ENCODE measurements around the gene SCAMP1. TPM values are rescaled to one million over a fixed set of nuclear protein-coding genes. Genes with fewer than 3 reads are reported as not detected.

SCAMP1 gene
- total RNA-seq, 1 donor from 2014 or later: 42.8 TPM

DNA sequence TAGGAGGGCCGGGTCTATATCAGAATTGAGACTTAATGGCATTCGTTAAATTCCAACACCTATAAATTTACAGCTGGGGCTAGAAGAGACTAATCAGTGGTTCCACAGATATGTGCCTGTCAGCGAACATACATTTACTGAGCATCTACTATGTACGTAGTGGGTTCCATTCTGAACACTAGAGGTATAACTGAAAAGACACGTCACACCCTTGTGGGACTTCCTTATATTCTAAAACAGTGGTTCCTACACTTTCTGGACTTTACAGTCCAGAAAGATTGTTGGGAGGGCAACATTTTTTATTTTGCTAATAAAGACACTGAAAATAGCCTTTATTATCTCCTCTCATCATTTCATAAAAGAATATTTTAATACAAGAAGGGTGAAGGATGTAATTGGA is 140.5 kb downstream of the SCAMP1 start:
- intact Hi-C loops (cut with DNase I): no loop called here
- ATAC-seq: no peak

DNA sequence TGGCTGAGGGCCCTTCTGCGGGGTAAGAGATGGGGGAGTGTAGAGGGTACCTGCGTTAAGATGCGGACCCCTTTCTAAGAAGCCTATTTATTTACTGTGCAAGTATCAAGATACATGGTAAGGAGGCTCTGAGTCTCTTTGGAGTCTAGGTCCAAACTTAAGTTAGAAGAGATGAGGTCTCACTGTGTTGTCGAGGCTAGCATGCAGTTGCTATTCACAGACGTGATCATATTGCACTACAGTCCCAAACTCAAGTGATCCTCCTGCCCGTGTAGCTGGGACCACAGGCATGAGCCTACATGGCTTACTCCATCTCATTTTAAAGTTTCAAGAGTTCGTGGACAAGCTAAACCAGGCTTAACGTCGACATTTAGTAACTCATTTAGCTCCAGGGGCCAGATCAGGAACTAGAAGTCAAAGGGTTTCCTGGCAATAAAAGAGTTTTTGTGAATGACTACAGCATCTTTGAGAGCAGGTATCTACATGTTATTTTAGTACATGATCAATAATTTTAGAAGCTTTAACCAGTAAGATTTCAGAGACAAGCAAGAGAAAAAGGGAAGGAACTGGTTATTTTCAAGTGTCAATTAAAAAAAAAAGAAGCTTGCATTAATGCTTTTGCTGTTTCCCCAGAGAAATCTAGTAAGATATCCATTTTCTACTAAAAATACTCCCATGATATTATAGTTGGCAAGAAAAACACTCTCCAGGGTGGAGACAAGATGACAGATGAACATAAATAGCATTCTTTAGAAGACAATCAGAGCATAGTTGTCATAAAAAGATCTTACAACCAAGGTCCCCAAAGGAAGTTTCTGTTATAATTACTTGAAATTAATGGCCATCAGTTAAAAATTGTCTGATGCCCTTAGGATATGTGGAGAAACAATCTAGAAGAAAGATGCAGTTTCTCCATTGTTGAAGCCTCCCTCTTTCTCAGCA is 141.3 kb downstream of the SCAMP1 start:
- TF ChIP-seq, protein P1, sequence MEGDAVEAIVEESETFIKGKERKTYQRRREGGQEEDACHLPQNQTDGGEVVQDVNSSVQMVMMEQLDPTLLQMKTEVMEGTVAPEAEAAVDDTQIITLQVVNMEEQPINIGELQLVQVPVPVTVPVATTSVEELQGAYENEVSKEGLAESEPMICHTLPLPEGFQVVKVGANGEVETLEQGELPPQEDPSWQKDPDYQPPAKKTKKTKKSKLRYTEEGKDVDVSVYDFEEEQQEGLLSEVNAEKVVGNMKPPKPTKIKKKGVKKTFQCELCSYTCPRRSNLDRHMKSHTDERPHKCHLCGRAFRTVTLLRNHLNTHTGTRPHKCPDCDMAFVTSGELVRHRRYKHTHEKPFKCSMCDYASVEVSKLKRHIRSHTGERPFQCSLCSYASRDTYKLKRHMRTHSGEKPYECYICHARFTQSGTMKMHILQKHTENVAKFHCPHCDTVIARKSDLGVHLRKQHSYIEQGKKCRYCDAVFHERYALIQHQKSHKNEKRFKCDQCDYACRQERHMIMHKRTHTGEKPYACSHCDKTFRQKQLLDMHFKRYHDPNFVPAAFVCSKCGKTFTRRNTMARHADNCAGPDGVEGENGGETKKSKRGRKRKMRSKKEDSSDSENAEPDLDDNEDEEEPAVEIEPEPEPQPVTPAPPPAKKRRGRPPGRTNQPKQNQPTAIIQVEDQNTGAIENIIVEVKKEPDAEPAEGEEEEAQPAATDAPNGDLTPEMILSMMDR (IDR thresholded peaks at IDR 0.05): no peak
- DNase-seq (no peak), ATAC-seq (no peak)
- Histone ChIP-seq H3K36me3 (no peaks in the 10 kb centered on the region), H3K4me3 (no peak overlapping the region), H3K9me3 (no peaks in the 10 kb centered on the region), H3K27me3 (ENCODE audit: low read depth) (no peaks in the 10 kb centered on the region), H3K27ac (no peak overlapping the region), H3K4me1 (peaks cover 78% of the 10 kb centered on the region)
- intact Hi-C loops (cut with DNase I): no loop called here

More for the DNA sequence above, 140.5 kb downstream of the SCAMP1 start:
- Histone ChIP-seq H3K4me1 (peaks cover 75% of the 10 kb centered on the region), H3K27me3 (ENCODE audit: low read depth) (no peaks in the 10 kb centered on the region), H3K9me3 (no peaks in the 10 kb centered on the region), H3K36me3 (no peaks in the 10 kb centered on the region), H3K4me3 (no peak overlapping the region), H3K27ac (no peak overlapping the region)
- no peak for DNase-seq
- TF ChIP-seq, protein P1 (IDR thresholded peaks at IDR 0.05): no peak

DNA sequence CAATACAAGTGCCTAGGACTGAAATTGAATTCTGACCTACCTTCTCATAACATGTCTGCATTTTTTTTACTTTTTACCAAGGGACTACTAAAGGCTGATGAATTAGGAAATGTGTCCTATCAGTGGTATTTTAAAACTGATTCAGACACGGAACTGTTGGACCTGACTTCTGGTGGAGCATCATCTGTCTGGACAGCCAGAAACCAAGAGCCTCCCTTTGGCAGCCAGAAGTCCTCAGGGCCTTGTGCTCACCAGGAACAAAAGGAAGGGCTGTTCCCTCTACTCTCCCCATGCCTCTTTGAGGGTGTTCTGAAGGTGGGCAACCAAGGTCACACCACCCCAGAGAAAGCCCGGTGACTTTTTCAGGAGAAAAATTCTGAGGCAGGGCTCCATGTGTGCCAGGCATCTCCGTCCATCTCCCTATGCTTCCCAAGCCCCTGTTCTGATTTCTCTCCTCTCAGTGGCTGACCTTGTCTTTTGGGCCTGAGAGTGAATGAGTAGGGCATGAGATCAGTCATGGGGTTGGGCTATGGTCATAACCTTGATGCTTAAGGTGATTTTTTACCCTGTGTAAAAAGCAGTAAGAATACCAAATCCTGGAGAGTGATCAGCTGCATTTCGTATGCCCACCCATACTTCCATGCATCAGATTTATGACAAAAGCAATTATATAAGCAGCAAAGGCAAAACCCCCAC is 143.7 kb downstream of the SCAMP1 start:
- peaks cover 74% of the 10 kb centered on the region for H3K4me1 ChIP-seq
- intact Hi-C loops (cut with DNase I): no loop called here
- ATAC-seq (no peak), DNase-seq (no peak)
- no peak overlapping the region for H3K4me3 ChIP-seq
- H3K36me3 ChIP-seq: no peaks in the 10 kb centered on the region
- TF ChIP-seq, protein P1 (IDR thresholded peaks at IDR 0.05): no peak
- no peaks in the 10 kb centered on the region for H3K9me3 ChIP-seq
- H3K27me3 ChIP-seq (ENCODE audit: low read depth): no peaks in the 10 kb centered on the region
- peak overlapping the region; percentile 47 for H3K27ac ChIP-seq

DNA sequence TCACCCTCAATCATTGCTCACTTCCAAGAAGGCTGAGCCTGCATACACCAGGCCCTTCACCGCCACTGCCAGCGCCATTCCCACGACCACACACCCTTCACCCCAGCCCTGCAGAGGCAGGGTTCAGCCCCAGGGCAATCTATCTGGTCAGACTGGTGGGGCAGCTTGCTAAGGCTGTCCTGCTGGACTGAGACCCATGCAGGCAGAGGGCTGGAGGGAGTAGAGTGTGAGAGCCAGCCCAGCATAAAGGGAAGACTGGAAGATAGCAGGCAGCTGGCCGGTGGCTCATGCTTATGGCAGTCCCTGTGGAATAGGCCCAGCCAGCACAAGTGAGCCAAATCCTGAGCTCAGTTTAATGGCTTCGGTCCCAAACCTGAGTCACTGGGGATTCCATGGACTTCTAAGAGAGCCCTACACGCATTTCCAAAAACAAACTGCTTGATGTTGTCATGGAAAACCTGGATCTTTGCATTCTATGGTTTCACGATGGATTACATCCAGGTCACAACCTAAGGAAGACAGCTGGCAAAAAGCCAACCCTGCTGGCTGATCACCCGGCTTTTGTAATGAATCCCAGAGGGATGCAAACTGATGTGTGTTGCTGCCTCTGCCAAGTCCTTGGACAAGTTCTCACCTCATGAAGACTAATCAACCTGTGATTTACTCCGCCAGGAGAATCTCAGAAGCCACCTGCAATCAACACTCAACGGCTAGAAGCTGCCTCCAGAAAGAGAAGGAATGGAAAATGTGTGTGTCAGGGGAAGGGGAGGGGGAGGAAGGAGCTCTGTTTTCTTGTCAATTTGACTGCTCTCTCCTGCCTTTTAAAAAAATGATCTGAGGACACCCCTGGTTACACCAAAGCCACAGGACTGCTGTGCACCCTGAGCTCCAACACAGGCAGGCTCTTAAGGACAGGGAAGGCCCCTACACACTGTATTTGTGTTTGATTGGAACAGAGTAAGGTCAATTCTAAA is 144.6 kb downstream of the SCAMP1 start:
- ATAC-seq (peak; percentile 80 to 87), DNase-seq (peak; percentile 56)
- intact Hi-C loops (cut with DNase I): no loop called here
- H3K4me3 ChIP-seq: no peak overlapping the region
- H3K27ac ChIP-seq: peak overlapping the region; percentile 47
- H3K27me3 ChIP-seq (ENCODE audit: low read depth): no peaks in the 10 kb centered on the region
- H3K9me3 ChIP-seq: no peaks in the 10 kb centered on the region
- no peaks in the 10 kb centered on the region for H3K36me3 ChIP-seq
- TF ChIP-seq, protein P1 (IDR thresholded peaks at IDR 0.05): no peak
- H3K4me1 ChIP-seq: peaks cover 72% of the 10 kb centered on the region

DNA sequence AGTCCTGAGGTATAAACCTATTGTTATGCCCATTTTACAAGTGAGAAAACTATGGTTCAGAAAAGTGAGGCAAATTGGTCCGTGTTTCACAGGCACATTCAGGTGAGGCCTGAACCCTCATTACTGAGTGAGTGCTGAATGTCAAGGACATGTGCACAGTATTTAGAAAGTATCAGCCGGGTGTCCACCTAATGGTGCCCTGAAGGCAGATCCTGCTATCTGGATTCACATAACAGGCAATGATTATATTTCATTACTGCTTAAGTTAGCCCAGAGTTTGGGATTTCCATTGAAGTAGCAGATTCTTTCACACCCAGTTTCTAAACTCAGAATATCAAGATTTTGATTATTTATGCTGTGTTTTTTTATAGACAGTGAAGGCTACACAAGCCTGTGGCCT is 145.4 kb downstream of the SCAMP1 start:
- Histone ChIP-seq H3K36me3 (no peaks in the 10 kb centered on the region), H3K27me3 (ENCODE audit: low read depth) (no peaks in the 10 kb centered on the region), H3K9me3 (no peaks in the 10 kb centered on the region), H3K4me1 (peaks cover 72% of the 10 kb centered on the region), H3K4me3 (no peak overlapping the region), H3K27ac (peak overlapping the region; percentile 54)
- intact Hi-C loops (cut with DNase I): no loop called here
- ATAC-seq (no peak), DNase-seq (no peak)
- TF ChIP-seq, protein P1 (IDR thresholded peaks at IDR 0.05): no peak

Data from lower lobe of right lung (tissue), 2 donors.